Endothelial cell (in vitro differentiated cells): ENCODE data around the gene KCTD1. TPM values are rescaled to one million over a fixed set of nuclear protein-coding genes. Genes with fewer than 3 reads are reported as not detected.

Source experiments
- DNase-seq: peaks from one replicate; pipeline ENCODE4 v3.0.0; 2021; ENCODE audit warnings: low spot score
- H3K27ac Mint-ChIP-seq: one replicate; pipeline ENCODE4 v1.8.0; 2021; ENCODE audit warnings: mixed read lengths, inconsistent platforms; ENCODE audit not compliant: unreplicated experiment
- H3K27me3 Mint-ChIP-seq: one replicate; pipeline ENCODE4 v1.8.0; 2021; ENCODE audit warnings: mild to moderate bottlenecking, moderate library complexity, mixed read lengths, inconsistent platforms; ENCODE audit not compliant: unreplicated experiment
- H3K36me3 Mint-ChIP-seq: one replicate; pipeline ENCODE4 v1.8.0; 2021; ENCODE audit warnings: mild to moderate bottlenecking, low read depth, mixed read lengths, inconsistent platforms; ENCODE audit not compliant: unreplicated experiment
- H3K4me1 Mint-ChIP-seq: one replicate; pipeline ENCODE4 v1.8.0; 2021; ENCODE audit warnings: mild to moderate bottlenecking, mixed read lengths, inconsistent platforms; ENCODE audit not compliant: unreplicated experiment
- H3K4me3 Mint-ChIP-seq: one replicate; pipeline ENCODE4 v1.8.0; 2021; ENCODE audit warnings: mild to moderate bottlenecking, mixed read lengths, inconsistent platforms; ENCODE audit not compliant: unreplicated experiment
- H3K9me3 Mint-ChIP-seq: one replicate; pipeline ENCODE4 v1.8.0; 2021; ENCODE audit warnings: mixed read lengths, inconsistent platforms; ENCODE audit not compliant: unreplicated experiment
- total RNA-seq: library from RNA; stranded (reverse); fragmentation: NEBNext Ultra II Directional; extraction: Animal tissue kit (Norgen Biotek cat#: 25700); gene quantifications from one replicate; pipeline ENCODE4 v1.2.1, GENCODE V29; 2021; ENCODE audit not compliant: unreplicated experiment
- TF ChIP-seq, protein P1 (sequence below): fragments of 200-600 bp; sonication (generic); IDR thresholded peaks from one replicate; pipeline ENCODE4 v1.5.0; 2021; ENCODE audit warnings: antibody characterized with exemption; ENCODE audit not compliant: unreplicated experiment

KCTD1 gene
- total RNA-seq, 1 donor from 2014 or later, result 10.6 TPM

DNA sequence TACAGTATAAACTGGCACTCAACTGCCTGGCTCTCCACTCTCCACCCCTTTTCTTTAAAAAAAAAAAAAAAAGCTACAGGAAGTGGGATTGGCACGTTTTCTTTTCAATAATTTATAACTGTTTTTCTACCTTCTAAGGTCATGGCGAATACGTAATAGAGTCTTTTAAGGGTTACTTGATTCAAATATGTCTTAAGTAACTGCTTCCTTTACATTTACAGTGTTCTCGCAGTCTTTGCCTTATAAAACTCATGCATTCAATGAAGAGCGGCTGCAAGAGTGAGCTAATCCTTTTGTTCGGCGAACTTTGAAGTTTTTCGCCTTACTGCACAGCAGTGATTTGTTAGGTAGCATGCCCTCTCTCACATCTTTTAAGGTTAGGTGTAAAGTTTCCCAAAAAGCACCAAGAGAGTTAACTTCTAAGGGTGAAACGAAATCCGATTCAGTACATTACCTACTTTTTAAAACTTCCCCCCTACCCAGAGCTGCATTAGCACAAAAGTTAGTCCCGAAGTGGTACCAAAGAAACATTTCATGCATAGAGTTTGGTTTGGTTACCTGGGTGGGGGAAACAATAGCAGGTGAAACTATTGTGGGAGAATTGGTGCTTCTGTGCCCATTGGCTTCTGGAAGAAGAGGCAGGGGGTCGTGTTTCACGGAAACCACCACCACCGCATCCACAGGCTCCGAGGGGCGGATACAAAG lies 2.0 kb downstream of the KCTD1 start:
- TF ChIP-seq, protein P1, sequence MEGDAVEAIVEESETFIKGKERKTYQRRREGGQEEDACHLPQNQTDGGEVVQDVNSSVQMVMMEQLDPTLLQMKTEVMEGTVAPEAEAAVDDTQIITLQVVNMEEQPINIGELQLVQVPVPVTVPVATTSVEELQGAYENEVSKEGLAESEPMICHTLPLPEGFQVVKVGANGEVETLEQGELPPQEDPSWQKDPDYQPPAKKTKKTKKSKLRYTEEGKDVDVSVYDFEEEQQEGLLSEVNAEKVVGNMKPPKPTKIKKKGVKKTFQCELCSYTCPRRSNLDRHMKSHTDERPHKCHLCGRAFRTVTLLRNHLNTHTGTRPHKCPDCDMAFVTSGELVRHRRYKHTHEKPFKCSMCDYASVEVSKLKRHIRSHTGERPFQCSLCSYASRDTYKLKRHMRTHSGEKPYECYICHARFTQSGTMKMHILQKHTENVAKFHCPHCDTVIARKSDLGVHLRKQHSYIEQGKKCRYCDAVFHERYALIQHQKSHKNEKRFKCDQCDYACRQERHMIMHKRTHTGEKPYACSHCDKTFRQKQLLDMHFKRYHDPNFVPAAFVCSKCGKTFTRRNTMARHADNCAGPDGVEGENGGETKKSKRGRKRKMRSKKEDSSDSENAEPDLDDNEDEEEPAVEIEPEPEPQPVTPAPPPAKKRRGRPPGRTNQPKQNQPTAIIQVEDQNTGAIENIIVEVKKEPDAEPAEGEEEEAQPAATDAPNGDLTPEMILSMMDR, result no peak
- no peaks in the 10 kb centered on the region for H3K36me3 Mint-ChIP-seq
- H3K4me3 Mint-ChIP-seq, result peak overlapping the region; percentile 79
- H3K4me1 Mint-ChIP-seq, result peaks cover 22% of the 10 kb centered on the region
- DNase-seq, result no peak
- peak overlapping the region; percentile 27 for H3K27ac Mint-ChIP-seq
- no peaks in the 10 kb centered on the region for H3K9me3 Mint-ChIP-seq
- peaks cover 16% of the 10 kb centered on the region for H3K27me3 Mint-ChIP-seq

DNA sequence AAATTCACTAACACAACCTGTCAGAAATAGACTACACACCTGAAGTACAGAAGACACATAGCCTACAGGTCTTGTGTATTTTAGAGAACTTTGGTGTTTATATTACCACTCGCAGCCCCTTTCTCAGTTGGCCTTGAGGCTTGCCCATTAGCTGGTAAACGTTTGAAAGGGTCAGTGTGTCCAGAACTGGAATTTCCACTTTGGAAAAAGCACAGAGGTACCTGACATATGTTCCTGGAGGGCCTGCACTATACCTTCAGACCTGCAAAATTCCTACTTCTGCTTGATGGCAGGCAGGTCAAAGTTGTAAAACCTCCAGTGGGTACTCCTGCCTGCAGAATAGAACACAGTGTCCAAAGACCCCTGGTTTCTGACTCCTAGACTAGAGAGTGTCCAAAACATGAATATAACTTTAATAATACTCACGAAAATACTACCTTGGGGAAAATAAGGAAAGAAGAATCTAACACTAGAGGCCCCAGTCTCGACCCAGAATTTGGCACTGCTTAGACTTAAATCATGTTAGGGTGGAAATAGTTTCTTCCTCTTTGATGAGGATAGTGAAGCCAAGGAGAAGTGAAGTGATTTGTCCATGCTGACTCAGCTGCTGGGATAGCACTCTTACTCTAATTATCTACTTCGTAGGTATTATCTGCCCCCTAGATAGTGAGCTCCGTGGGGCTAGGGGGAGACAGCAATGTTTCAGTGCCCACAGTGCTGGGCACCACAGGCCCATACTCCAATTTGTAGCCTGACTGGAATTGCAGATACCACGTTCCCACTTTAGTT lies 2.8 kb downstream of the KCTD1 start:
- H3K4me1 Mint-ChIP-seq, result peaks cover 17% of the 10 kb centered on the region
- H3K36me3 Mint-ChIP-seq, result no peaks in the 10 kb centered on the region
- peaks cover 15% of the 10 kb centered on the region for H3K27me3 Mint-ChIP-seq
- TF ChIP-seq, protein P1, result no peak
- DNase-seq, result no peak
- H3K27ac Mint-ChIP-seq, result no peak overlapping the region
- no peaks in the 10 kb centered on the region for H3K9me3 Mint-ChIP-seq
- H3K4me3 Mint-ChIP-seq, result no peak overlapping the region

DNA sequence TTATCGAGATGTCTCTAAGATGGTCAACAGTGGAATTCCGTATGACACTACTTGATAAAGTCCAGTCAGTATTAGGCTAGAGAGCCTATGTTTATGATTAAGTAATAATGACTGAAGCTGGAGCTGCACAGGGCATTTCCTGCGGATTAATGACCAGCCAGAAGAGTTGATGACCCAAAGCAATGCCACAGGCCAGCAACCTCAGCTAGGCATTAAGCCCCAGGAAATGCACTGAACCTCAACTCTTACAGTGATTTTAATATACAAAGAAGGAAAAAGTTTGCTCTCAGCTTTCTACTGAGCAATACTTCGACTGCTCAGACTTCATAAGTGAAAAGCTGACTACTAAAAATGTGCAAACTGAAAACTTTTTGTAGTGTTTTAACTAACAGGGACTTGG lies 3.9 kb downstream of the KCTD1 start:
- no peak overlapping the region for H3K27ac Mint-ChIP-seq
- H3K4me1 Mint-ChIP-seq, result peaks cover 14% of the 10 kb centered on the region
- TF ChIP-seq, protein P1, result no peak
- H3K36me3 Mint-ChIP-seq, result no peaks in the 10 kb centered on the region
- DNase-seq, result no peak
- H3K9me3 Mint-ChIP-seq, result no peaks in the 10 kb centered on the region
- H3K27me3 Mint-ChIP-seq, result peaks cover 10% of the 10 kb centered on the region
- H3K4me3 Mint-ChIP-seq, result no peak overlapping the region

DNA sequence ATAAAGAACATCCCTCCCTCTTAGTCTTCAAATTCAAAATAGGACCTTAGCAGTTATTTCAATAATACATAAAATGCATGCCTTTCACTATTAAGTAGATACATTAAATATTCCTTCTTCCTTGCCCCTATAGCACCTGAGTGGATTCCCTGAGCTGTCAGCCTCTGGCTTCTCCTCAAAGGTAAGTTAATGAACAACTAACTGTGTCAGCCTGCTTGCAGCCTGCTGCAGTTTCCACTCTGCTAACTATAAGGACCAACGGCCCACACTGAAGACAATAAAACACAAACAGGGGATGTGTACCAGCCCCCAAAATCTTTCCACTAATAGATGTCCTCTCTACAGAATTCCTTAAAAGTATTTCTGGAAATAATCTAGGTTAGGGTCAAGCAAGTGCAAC lies 5.0 kb downstream of the KCTD1 start:
- Mint-ChIP-seq H3K36me3 (no peaks in the 10 kb centered on the region), H3K9me3 (no peaks in the 10 kb centered on the region), H3K4me1 (peaks cover 14% of the 10 kb centered on the region), H3K27ac (no peak overlapping the region), H3K27me3 (peaks cover 10% of the 10 kb centered on the region), H3K4me3 (no peak overlapping the region)
- TF ChIP-seq, protein P1, result no peak
- no peak for DNase-seq

DNA sequence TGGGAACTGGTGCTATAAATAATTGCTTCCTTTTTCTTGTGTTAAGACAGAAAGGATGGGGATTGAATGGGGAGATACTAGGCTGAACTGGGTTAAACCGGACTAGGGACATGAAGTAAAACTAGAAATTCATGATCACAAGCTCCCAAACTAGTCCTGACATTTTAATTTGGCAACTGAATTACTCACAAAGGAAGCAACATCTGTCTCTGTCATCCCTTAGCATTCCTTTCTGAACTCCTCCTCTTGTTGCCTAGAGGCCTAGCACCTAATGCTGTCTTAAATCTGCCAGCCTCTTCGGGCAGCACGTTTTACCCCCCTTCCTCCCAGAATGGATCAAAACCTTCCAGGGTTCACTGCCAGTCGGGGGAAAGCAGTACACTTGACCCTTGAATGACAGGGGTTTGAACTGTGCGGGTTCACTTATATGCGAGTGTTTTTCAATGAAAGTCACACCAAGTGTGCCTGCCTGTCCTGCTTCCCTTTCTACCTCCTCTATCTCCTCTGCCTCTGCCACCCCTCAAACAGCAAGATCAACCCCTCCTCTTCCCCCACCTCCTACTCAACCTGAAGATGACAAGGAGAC lies 8.2 kb downstream of the KCTD1 start:
- H3K36me3 Mint-ChIP-seq, result no peaks in the 10 kb centered on the region
- no peak for DNase-seq

More for the DNA sequence above, 8.2 kb downstream of the KCTD1 start:
- TF ChIP-seq, protein P1, result no peak
- Mint-ChIP-seq H3K27me3 (peaks cover 1% of the 10 kb centered on the region), H3K4me1 (no peaks in the 10 kb centered on the region), H3K4me3 (no peak overlapping the region), H3K27ac (no peak overlapping the region), H3K9me3 (no peaks in the 10 kb centered on the region)
